Natural killer cell (primary cell): ENCODE results near the gene PRKAR1A. TPM values are rescaled to one million over a fixed set of nuclear protein-coding genes. Genes with fewer than 3 reads are reported as not detected.
A peak's percentile ranks its signal among the peaks of the same experiment; 100 is the strongest.

Experiments used
- ATAC-seq, 3 donors: fragments of 150-1000 bp in 2 of 3; fragments of 200-7000 bp in 1 of 3; cut with Tn5 transposase; 1 replicate in 1 of 3; 2 replicates in 2 of 3; pipeline ENCODE4 v1.10.0; 2021; ENCODE audit warnings: mild to moderate bottlenecking in 2 of 3, moderate library complexity in 2 of 3
- DNase-seq, 2 donors: peaks; one replicate each; pipeline versions ENCODE4 v3.0.0 to v3.0.0-alpha.2; 2013 to 2021; ENCODE audit warnings: mixed read lengths in 1 of 2
- H3K27ac ChIP-seq: one replicate; pipeline ENCODE4 v1.5.1; 2013; ENCODE audit warnings: mild to moderate bottlenecking, low read length
- H3K27me3 ChIP-seq: one replicate; pipeline ENCODE4 v1.6.1; 2013; ENCODE audit warnings: low read length; ENCODE audit not compliant: control insufficient read depth, insufficient read depth
- H3K36me3 ChIP-seq: one replicate; pipeline ENCODE4 v1.6.1; 2013; ENCODE audit warnings: low read length; ENCODE audit not compliant: control insufficient read depth, insufficient read depth
- H3K4me1 ChIP-seq: one replicate; pipeline ENCODE4 v1.6.1; 2013; ENCODE audit warnings: low read length; ENCODE audit not compliant: control insufficient read depth, insufficient read depth
- H3K4me3 ChIP-seq: one replicate; pipeline ENCODE4 v1.5.1; 2013; ENCODE audit warnings: low read length
- H3K9me3 ChIP-seq: one replicate; pipeline ENCODE4 v1.6.1; 2013; ENCODE audit warnings: low read length; ENCODE audit not compliant: control insufficient read depth, insufficient read depth
- H3K27ac Mint-ChIP-seq, 2 donors: one replicate each; pipeline ENCODE4 v1.8.0; 2022; ENCODE audit warnings: mild to moderate bottlenecking in 2 of 2, mixed read lengths in 2 of 2, moderate library complexity in 1 of 2
- H3K27me3 Mint-ChIP-seq, 2 donors: one replicate each; pipeline ENCODE4 v1.8.0; 2022; ENCODE audit warnings: low read depth in 2 of 2, mixed read lengths in 2 of 2
- H3K36me3 Mint-ChIP-seq: one replicate; pipeline ENCODE4 v1.8.0; 2022; ENCODE audit warnings: mixed read lengths
- H3K4me1 Mint-ChIP-seq, 2 donors: one replicate each; pipeline ENCODE4 v1.8.0; 2022; ENCODE audit warnings: mixed read lengths in 2 of 2
- H3K4me3 Mint-ChIP-seq: one replicate; pipeline ENCODE4 v1.8.0; 2022; ENCODE audit warnings: mild to moderate bottlenecking, moderate library complexity, mixed read lengths
- H3K9me3 Mint-ChIP-seq, 2 donors: one replicate each; pipeline ENCODE4 v1.8.0; 2022; ENCODE audit warnings: mixed read lengths in 2 of 2
- WGBS: methylation state at CpG from one replicate; pipeline ENCODE4 v1.1.7; 2013; ENCODE audit warnings: missing lambda C conversion rate; ENCODE audit not compliant: insufficient coverage; 5-methylcytosine and 5-hydroxymethylcytosine counted together
- intact Hi-C: fragments of 100-400 bp; cut with micrococcal nuclease; formaldehyde crosslinking; loops from one replicate; pipeline ENCODE4 v1.14.2; 2022
- total RNA-seq, 4 donors: library from RNA; stranded (reverse); fragments of 120-200 nt in 1 of 4; gene quantifications; one replicate each; pipeline versions ENCODE4 v1.2.3 to v1.2.4, GENCODE V29; 2013 to 2022
- TF ChIP-seq, protein P1 (sequence below): fragments of 200-600 bp; IDR thresholded peaks from one replicate; pipeline ENCODE4 v1.8.0; 2022; ENCODE audit warnings: antibody characterized with exemption

The PRKAR1A gene
- total RNA-seq, 3 donors from 2014 or later (not counting 1 experiment from before 2014, with no cell fraction given): 215 to 267 (median 234) TPM

DNA sequence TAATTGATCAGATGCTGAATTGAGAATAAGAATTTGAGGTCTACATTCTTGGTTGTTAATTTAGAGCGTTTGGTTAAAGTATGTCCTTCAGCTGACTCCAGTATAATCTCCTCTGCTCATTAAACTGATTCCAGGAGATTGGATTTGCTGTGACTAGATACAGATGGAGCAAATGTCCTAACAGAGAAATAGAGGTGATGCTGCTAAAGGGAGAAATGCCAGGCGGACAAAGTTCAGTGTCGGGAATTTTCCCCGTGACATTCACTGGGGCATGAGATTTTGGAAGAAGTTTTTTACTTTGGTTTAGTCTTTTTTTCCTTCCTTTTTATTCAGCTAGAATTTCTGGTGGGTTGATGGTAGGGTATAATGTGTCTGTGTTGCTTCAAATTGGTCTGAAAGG lies 19.0 kb downstream of the PRKAR1A start:
- 97% methylated on average over 4 of the region's 4 CpGs for WGBS
- DNase-seq (no peak), ATAC-seq (no peak)
- peaks cover 94% of the 10 kb centered on the region for H3K36me3 ChIP-seq
- H3K27me3 ChIP-seq: no peaks in the 10 kb centered on the region
- TF ChIP-seq, protein P1, sequence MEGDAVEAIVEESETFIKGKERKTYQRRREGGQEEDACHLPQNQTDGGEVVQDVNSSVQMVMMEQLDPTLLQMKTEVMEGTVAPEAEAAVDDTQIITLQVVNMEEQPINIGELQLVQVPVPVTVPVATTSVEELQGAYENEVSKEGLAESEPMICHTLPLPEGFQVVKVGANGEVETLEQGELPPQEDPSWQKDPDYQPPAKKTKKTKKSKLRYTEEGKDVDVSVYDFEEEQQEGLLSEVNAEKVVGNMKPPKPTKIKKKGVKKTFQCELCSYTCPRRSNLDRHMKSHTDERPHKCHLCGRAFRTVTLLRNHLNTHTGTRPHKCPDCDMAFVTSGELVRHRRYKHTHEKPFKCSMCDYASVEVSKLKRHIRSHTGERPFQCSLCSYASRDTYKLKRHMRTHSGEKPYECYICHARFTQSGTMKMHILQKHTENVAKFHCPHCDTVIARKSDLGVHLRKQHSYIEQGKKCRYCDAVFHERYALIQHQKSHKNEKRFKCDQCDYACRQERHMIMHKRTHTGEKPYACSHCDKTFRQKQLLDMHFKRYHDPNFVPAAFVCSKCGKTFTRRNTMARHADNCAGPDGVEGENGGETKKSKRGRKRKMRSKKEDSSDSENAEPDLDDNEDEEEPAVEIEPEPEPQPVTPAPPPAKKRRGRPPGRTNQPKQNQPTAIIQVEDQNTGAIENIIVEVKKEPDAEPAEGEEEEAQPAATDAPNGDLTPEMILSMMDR: no peak
- Mint-ChIP-seq H3K27ac (peak overlapping the region in 1 of 2 donors; percentile 19), H3K36me3 (peaks cover 66% of the 10 kb centered on the region), H3K9me3 (no peaks in the 10 kb centered on the region), H3K4me1 (peaks cover 27 to 30% of the 10 kb centered on the region in 2 donors), H3K27me3 (no peaks in the 10 kb centered on the region), H3K4me3 (no peak overlapping the region)
- no peak overlapping the region for H3K27ac ChIP-seq
- intact Hi-C loops: loop anchor here (5.0 kb wide), 1 partner anchor 706 kb away; no protein-coding TSS in a partner anchor
- H3K9me3 ChIP-seq: no peaks in the 10 kb centered on the region
- no peaks in the 10 kb centered on the region for H3K4me1 ChIP-seq
- no peak overlapping the region for H3K4me3 ChIP-seq

DNA sequence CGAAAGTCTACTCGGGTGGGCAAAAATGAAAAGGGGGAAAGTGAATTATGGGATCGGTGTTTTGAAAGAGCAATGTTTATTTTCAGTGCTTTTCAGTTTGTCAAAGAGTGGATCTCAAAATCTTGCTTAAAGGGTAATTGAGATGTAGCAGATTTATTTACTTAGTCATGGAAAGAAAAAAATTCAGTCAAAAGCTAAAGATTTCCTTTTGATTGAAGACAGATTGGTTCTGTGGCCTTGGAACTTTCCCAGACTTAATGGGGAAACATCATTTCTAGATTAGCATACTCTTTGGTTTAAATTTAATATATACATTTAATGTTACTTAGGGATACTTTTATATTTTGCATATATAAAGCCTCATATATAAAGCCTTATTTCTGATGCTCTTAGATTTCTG lies 20.6 kb downstream of the PRKAR1A start:
- H3K36me3 Mint-ChIP-seq: peaks cover 52% of the 10 kb centered on the region

DNA sequence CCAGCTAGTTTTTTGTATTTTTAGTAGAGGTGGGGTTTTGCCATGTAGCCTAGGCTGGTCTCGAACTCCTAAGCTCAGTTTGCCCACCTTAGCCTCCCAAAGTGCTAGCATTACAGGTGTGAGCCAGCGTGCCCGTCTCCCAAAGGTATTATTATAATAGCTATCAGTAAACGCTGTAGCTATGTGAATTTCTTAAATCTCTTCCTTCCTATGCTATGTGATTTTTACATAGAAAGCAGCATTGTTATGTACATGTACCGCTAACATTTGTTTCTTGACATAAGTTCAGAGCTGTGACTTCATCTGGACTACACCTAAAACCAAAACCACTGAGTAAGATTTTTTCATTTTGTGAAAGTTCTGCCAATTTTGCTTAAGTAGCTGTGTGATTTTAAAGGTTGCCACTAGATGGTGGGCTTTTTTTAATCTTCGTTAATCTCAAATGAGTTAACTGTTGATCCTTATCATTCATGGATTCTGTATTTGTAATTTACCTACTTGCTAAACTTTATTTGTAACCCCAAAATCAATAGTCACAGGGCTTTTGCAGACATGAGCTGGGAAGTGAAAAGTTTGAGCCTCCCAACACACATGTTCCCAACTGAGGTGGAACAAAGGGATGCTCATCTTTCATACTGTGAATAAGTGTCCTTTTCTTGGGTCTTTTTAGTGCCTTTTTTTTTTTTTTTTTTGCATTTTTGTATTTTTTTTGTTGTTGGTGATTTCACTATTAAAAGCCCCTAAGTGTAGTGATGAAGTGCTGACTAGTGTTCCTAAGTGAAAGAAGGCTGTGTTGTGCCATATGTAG lies 21.9 kb downstream of the PRKAR1A start:
- peak overlapping the region; percentile 67 to 77 for H3K27ac Mint-ChIP-seq
- 93% methylated on average over 4 of the region's 6 CpGs for WGBS
- H3K9me3 Mint-ChIP-seq: no peaks in the 10 kb centered on the region
- H3K27me3 Mint-ChIP-seq: no peaks in the 10 kb centered on the region
- intact Hi-C loops: loop anchor here (5.0 kb wide), 1 partner anchor 703 kb away; no protein-coding TSS in a partner anchor
- Histone ChIP-seq H3K4me1 (no peaks in the 10 kb centered on the region), H3K9me3 (no peaks in the 10 kb centered on the region), H3K27ac (no peak overlapping the region), H3K4me3 (no peak overlapping the region), H3K27me3 (no peaks in the 10 kb centered on the region), H3K36me3 (peaks cover 80% of the 10 kb centered on the region)
- peaks cover 15 to 17% of the 10 kb centered on the region in 2 donors for H3K4me1 Mint-ChIP-seq
- peaks cover 44% of the 10 kb centered on the region for H3K36me3 Mint-ChIP-seq
- TF ChIP-seq, protein P1: peak; percentile 20
- DNase-seq (peak in 1 of 2 donors; percentile 12), ATAC-seq (peak in 2 of 3 donors; percentile 59 to 67)
- H3K4me3 Mint-ChIP-seq: no peak overlapping the region

More for the DNA sequence above, 20.6 kb downstream of the PRKAR1A start:
- Mint-ChIP-seq H3K4me1 (peaks cover 15 to 17% of the 10 kb centered on the region in 2 donors), H3K27ac (peak overlapping the region; percentile 67 to 77), H3K4me3 (no peak overlapping the region), H3K27me3 (no peaks in the 10 kb centered on the region), H3K9me3 (no peaks in the 10 kb centered on the region)
- no peak overlapping the region for H3K27ac ChIP-seq
- no peak overlapping the region for H3K4me3 ChIP-seq
- peaks cover 92% of the 10 kb centered on the region for H3K36me3 ChIP-seq
- DNase-seq (no peak), ATAC-seq (no peak)
- intact Hi-C loops: loop anchor here (5.0 kb wide), 1 partner anchor 704 kb away; no protein-coding TSS in a partner anchor
- no peaks in the 10 kb centered on the region for H3K27me3 ChIP-seq
- no peaks in the 10 kb centered on the region for H3K4me1 ChIP-seq
- TF ChIP-seq, protein P1: no peak
- no peaks in the 10 kb centered on the region for H3K9me3 ChIP-seq
- WGBS: 100% methylated on average over 3 of the region's 3 CpGs
